MM.1S (cell line): ENCODE data around the gene CDC25B.

Source experiments
- DNase-seq: peaks from one replicate; pipeline ENCODE4 v3.0.0-alpha.2; 2015
- H2AFZ ChIP-seq: fragments of 300-600 bp; sonication (generic); 2 replicates; pipeline ENCODE4 v1.6.0; 2016; ENCODE audit warnings: antibody characterized with exemption, low read length
- H3F3A ChIP-seq: fragments of 300-600 bp; sonication (generic); 2 replicates; pipeline ENCODE4 v1.6.1; 2016; ENCODE audit warnings: mild to moderate bottlenecking, antibody characterized with exemption, low read length, moderate library complexity, mixed read lengths; ENCODE audit not compliant: insufficient read depth
- H3K27ac ChIP-seq: fragments of 300-600 bp; sonication (generic); 2 replicates; pipeline ENCODE4 v1.5.1; 2016; ENCODE audit warnings: mild to moderate bottlenecking, low read length
- H3K27me3 ChIP-seq: fragments of 300-600 bp; sonication (generic); replicated peaks from 2 replicates; pipeline ENCODE4 v1.6.0; 2016; ENCODE audit warnings: low read length; ENCODE audit not compliant: insufficient read depth
- H3K36me3 ChIP-seq: fragments of 300-600 bp; sonication (generic); replicated peaks from 2 replicates; pipeline ENCODE4 v1.6.1; 2016; ENCODE audit warnings: mild to moderate bottlenecking, low read length, mixed read lengths; ENCODE audit not compliant: insufficient read depth
- H3K4me1 ChIP-seq: fragments of 300-600 bp; sonication (generic); 2 replicates; pipeline ENCODE4 v1.6.1; 2016; ENCODE audit warnings: low read length, mixed read lengths
- H3K4me2 ChIP-seq: fragments of 300-600 bp; sonication (generic); 2 replicates; pipeline ENCODE4 v1.6.0; 2016; ENCODE audit warnings: low read depth, low read length
- H3K4me3 ChIP-seq: fragments of 300-600 bp; sonication (generic); 2 replicates; pipeline ENCODE4 v1.5.1; 2016; ENCODE audit warnings: low read length, mixed read lengths
- H3K79me2 ChIP-seq: fragments of 300-600 bp; sonication (generic); 2 replicates; pipeline ENCODE4 v1.6.1; 2016; ENCODE audit warnings: mixed run types, low read length, mixed read lengths
- H3K9ac ChIP-seq: fragments of 300-600 bp; sonication (generic); 2 replicates; pipeline ENCODE4 v1.6.1; 2016; ENCODE audit warnings: low read length, mixed read lengths
- H3K9me2 ChIP-seq: fragments of 300-600 bp; sonication (generic); replicated peaks from 2 replicates; pipeline ENCODE4 v1.6.1; 2016; ENCODE audit warnings: mild to moderate bottlenecking, low read length, mixed read lengths; ENCODE audit not compliant: insufficient read depth
- H3K9me3 ChIP-seq: fragments of 300-600 bp; sonication (generic); replicated peaks from 2 replicates; pipeline ENCODE4 v1.6.1; 2016; ENCODE audit warnings: mild to moderate bottlenecking, low read length, mixed read lengths; ENCODE audit not compliant: insufficient read depth
- H4K20me1 ChIP-seq: fragments of 300-600 bp; sonication (generic); 2 replicates; pipeline ENCODE4 v1.6.1; 2016; ENCODE audit warnings: mild to moderate bottlenecking, low read length, moderate library complexity, mixed read lengths; ENCODE audit not compliant: insufficient read depth
- CTCF ChIP-seq: fragments of 300-600 bp; sonication (generic); IDR thresholded peaks from 2 replicates; pipeline ENCODE4 v1.5.1; 2016; ENCODE audit warnings: antibody characterized with exemption, low read length, mixed read lengths
- EZH2 ChIP-seq: fragments of 300-600 bp; sonication (generic); optimal IDR thresholded peaks from 2 replicates; pipeline ENCODE3; 2017; ENCODE audit warnings: low read depth, mild to moderate bottlenecking, antibody characterized with exemption, low read length, mixed read lengths
- EZH2phosphoT487 ChIP-seq: fragments of 300-600 bp; sonication (generic); IDR thresholded peaks from 2 replicates; pipeline ENCODE4 v1.6.1; 2018; ENCODE audit warnings: antibody characterized with exemption, low read length

Gene CDC25B

GRCh38 chr20:3796477-3797225 is 541 bp downstream of the CDC25B start:
- TF ChIP-seq CTCF, result no peak
- no peak for TF ChIP-seq EZH2phosphoT487
- no peak for TF ChIP-seq EZH2
- Histone ChIP-seq H3K9me3 (no peaks in the 10 kb centered on the region), H3K4me2 (peak overlapping the region; percentile 88), H3K4me1 (peaks cover 32% of the 10 kb centered on the region), H3K27me3 (no peaks in the 10 kb centered on the region), H4K20me1 (no peaks in the 10 kb centered on the region), H2AFZ (no peak overlapping the region), H3F3A (peaks cover 21% of the 10 kb centered on the region), H3K79me2 (peaks cover 49% of the 10 kb centered on the region), H3K9me2 (no peaks in the 10 kb centered on the region), H3K27ac (peak overlapping the region; percentile 94; the same call in 1 of the 2 replicates), H3K4me3 (peak overlapping the region; percentile 90), H3K9ac (peak overlapping the region; percentile 75), H3K36me3 (no peaks in the 10 kb centered on the region; the same call in 1 of the 2 replicates)
- peak; percentile 20 for DNase-seq

- Histone ChIP-seq H4K20me1 (no peaks in the 10 kb centered on the region), H3K36me3 (peaks cover under 1% of the 10 kb centered on the region), H2AFZ (peak overlapping the region; percentile 76), H3K27me3 (no peaks in the 10 kb centered on the region), H3K9me3 (no peaks in the 10 kb centered on the region), H3F3A (peaks cover 21% of the 10 kb centered on the region), H3K27ac (peak overlapping the region; percentile 94), H3K4me3 (peak overlapping the region; percentile 90), H3K9ac (peak overlapping the region; percentile 75), H3K9me2 (no peaks in the 10 kb centered on the region), H3K4me1 (peaks cover 32% of the 10 kb centered on the region), H3K4me2 (peak overlapping the region; percentile 88), H3K79me2 (peaks cover 49% of the 10 kb centered on the region)
- TF ChIP-seq EZH2, result no peak
- no peak for TF ChIP-seq CTCF
- no peak for TF ChIP-seq EZH2phosphoT487
- DNase-seq, result peak; percentile 12
Observed at GRCh38 chr20:3797226-3797545, 1.1 kb downstream of the CDC25B start.

GRCh38 chr20:3797592-3798372 is 1.7 kb downstream of the CDC25B start:
- DNase-seq, result peak; percentile 85
- peak overlapping the region; percentile 76 for H2AFZ ChIP-seq
- no peaks in the 10 kb centered on the region for H3K9me3 ChIP-seq
- no peaks in the 10 kb centered on the region for H3K9me2 ChIP-seq
- H3K27ac ChIP-seq, result peak overlapping the region; percentile 94
- H3F3A ChIP-seq, result peaks cover 21% of the 10 kb centered on the region
- peaks cover 3% of the 10 kb centered on the region for H3K36me3 ChIP-seq
- no peak for TF ChIP-seq EZH2phosphoT487
- TF ChIP-seq EZH2, result no peak
- no peak for TF ChIP-seq CTCF
- H3K4me3 ChIP-seq, result peak overlapping the region; percentile 90
- peaks cover 49% of the 10 kb centered on the region for H3K79me2 ChIP-seq
- no peaks in the 10 kb centered on the region for H4K20me1 ChIP-seq
- peak overlapping the region; percentile 75 for H3K9ac ChIP-seq
- peaks cover 32% of the 10 kb centered on the region for H3K4me1 ChIP-seq
- no peaks in the 10 kb centered on the region for H3K27me3 ChIP-seq
- H3K4me2 ChIP-seq, result peak overlapping the region; percentile 88
